SIG-M5 (cell line): Measurements from ENCODE around the gene TTLL8.
"Not testable (repeated sequence)": the region's sequence is repeated elsewhere in the genome, so short reads cannot be mapped to it uniquely, and the experiment has no call there.

ENCODE experiments used
- DNase-seq: peaks from one replicate; lab custom pipeline; 2025; lab: John Stamatoyannopoulos, UW

Gene TTLL8

DNA sequence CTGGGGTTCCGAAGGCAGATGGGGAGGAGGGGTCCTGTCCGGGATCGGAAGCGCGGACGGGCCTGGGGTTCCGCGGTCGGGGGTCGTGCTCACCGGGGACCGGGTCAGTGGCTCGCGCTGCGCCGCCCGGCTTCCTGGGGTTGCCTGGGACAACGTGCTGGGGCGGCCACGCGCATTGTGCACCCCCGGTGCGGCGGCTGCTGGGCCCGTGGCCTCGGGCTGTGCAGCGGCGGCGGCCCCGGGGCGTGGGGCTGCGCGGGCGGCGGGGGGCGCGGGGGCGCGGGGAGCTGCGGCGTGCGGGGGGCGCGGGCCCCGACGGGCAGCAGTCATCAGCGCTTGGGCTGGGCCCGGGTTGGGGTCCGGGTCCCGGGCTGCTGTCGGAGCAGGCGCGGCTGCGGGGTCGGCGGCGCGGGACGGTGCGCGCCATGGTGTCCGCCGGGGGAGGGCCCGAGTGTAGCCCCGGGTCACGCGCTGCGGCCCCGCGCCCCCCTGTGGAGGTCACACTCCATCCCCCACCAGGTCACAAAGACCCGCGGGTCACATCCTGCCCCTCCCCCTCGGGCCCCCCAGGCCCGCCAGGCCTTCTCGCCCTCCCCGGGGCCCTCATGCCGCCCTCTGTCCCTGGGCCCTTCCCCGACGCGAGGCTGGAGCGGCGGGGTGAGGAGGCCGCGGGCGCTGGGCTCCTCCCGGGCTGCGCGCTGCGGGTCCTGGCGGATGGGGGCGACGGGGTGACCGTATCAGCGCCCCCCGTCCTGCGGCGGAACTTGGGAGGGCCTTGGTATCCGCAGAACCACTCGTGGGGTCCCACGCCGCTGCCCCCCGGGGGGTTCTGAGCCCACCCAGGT, at the start of gene TTLL8:
TSS of gene TTLL8 (minus strand) at position 238 of the 845 bp plus-strand sequence.
- no peak for DNase-seq

DNA sequence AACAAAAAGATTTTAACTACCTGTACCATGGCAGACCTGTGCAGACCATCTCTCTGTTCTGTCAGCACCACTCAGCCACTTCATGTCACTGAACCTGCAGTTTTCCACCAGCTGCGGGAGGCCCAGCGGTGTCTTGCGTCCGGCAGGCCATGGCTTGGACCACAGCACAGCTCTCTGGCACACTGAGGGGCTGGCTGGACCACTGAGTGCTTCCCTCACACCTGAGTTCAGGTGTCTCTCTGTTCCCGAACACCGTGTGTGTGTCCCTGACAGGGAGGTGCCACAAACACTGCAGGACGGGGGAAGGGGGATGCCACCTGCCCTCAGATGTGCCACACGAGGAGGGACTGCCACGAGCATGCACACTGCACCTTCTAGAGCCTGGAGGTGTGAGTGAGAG, 49.4 kb upstream of the TTLL8 start:
- no peak for DNase-seq

DNA sequence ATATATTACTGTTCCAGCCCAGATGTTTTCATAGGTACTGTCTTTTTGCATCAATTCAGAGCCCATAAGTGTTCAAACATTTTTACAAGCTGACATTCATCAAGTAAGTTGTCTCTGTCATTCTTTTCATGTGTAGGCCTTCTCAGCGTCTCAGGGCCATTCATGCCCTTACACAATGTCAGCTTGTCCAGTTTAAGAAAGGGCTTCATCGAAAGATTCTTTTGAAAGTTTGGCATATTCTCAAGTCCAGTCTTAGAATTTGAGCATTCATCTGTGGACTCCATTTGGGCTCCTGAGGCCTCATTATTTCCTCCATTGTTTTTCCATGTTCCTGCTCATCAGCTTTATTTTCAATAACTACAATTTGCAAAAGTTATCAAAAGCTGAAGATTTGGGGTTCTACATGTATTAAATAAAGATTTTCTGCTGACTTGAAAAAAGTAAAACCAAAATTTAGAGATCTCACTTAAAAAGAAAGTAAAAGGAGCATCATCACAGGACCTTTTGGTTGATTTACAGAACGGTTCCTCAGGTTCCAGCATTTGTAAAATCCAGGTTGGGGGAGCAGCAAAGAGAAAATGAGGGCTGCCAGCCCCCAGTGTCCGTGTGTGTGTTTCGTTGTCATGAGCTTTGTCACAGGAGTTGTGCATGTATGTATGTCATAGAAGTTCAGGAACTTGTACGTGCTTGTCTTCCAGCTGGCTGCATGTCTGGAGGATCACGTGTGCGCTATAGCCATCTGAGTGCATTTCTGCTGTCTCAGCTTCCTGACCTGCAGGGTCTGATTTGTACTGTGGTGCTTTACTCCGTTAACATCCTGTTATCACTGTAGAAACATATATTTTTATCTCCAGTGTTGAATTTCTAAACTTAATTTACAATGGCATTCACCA, 47.4 kb upstream of the TTLL8 start:
- DNase-seq, result no peak

DNA sequence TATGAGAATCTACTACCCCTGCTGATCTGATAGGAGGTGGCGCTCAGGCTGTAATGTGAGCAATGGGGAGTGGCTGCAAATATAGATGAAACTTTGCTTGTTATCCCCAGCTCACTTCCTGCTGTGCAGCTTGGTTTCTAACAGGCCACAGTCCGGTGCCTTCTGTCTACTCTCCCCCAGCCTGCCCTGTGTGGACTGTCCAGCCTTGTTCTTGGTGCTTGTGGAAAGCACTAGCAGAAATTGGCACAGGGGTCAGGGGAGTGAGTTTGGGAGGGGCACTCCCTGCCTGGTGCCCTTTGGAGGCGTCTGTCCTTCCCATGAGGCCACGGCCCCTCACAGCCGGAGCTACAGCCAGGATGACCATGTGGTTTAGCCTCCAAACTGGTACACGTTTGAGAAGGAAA, 46.0 kb upstream of the TTLL8 start:
- DNase-seq, result no peak

DNA sequence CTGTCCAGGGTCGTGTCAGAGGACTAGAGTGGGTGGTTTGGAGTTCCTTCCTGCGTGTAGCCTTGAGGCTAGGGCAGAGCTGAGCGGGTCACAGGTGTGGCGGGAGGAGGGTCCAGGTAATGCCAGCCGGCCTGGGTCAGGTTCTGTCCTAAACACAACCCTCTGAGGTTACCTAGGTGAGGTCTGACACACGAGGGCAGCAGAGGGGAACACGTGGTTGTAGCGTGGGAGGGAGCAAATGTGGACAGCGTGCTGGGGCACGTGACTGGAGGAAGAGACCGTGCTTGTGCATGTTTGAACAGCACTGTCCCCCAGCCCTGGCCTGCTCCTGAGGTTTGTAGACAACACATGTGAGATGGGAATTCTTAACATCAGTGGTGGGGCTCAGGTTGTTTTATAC, 44.8 kb upstream of the TTLL8 start:
- no peak for DNase-seq

DNA sequence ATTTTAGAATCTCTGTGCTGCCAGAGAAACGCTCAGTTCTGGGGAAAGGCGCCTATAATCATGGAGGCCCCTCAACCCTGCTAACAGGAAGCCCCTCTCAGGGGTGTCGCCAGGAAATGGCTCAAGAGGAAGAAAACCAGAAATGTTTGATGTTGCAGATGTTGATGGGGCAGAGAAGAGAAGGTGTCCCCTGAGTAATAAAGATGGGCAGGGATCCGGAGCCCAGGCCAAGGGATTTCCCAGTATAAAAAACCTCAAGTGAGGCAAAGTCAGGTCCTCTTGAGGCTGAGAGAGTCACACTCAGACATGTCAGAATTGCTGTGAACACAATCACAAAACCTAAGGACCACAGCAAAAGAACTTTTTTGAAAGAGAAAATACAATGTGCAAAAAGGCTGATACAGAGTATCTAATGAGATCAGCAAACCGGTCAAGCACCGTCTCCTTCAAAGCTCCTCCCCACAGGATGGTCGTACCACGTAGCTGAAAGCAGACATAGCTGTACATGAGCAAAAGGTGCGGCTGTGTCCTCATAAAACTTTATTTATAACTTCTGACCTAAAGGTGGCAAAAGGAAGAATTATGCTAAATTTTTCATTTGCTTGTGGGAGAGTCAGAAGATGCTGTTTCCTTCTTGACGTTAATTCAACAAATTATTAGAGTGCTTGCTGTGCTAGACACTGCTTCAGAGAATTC, 43.9 kb upstream of the TTLL8 start:
- no peak for DNase-seq

DNA sequence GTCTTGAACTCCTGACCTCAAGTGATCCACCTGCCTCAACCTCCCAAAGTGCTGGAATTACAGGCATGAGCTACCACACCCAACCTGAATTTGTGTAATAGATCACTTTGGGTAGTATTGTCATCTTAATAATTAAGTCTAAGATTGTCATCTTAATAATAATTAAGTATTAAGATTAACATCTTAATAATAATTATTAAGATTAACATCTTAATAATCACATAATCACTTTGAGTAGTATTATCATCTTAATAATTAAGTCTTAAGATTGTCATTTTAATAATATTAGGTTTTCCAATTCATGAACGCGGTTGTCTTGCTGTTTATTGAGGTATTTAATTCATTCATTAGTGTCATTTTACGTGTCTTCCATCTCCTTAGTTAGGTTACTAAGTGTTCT, 40.0 kb upstream of the TTLL8 start:
- no peak for DNase-seq

DNA sequence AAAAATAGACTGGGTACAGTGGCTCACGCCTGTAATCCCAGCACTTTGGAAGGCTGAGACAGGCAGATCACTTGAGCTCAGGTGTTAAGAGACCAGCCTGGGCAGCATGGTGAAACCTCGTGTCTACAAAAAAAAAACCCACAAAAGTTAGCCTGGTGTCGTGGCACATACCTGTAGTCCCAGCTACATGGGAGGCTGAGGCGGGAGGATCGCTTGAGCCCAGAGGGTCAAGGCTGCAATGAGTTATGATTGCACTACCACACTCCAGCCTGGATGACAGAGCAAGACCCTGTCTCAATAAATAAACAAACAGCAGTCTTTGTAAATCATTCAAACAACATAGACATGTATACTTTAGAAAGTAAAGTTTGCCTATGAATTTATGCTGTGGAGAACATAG, 34.2 kb upstream of the TTLL8 start:
- no peak for DNase-seq

DNA sequence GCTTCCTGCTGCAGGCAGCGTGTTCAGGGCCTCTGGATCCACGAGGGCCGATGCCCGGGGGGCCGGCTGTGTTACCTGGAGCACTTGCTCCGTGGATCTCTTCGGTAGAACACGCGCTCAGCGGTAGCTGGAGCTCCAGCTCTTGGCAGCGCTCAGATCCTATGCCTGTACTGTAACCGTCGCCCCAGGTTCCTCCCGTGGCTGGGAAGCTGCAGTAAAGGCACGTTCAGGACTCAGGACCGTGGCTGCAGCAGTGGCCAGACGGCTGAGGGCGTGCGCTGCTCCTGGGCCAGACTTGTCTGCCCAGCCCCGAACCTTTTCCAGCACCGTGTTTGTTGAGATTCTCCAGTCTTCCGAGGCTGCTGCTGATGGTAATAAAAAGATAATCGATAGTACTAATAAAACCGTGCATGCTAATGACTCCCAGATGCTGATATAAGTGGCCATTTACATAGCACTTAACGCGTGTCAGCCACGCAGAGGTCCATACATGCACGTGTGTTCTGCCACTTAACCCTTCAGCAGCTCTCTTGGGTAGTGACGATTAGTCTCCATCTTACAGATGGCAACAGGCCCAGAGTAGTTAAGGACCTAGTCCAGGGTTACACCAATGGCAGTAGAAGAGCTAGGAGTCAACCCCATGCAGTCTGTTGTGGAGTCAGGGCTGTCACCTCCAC, 33.1 kb upstream of the TTLL8 start:
- DNase-seq, result no peak

DNA sequence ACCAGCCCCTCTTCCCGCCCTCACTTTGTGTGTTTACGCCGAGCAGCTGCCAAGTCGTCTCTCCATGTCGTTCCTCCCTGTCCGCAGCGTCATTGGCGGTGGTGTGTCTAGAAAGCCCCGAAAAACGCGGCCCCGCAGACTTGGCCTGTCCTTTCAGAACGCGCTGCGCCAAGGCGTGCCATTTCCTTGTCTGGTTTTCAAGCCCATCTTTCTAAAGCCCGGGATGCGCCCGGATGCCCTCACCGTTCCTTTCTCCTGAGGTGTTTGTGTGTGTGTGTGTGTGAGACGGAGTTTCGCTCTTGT, 32.3 kb upstream of the TTLL8 start:
- DNase-seq, result no peak

DNA sequence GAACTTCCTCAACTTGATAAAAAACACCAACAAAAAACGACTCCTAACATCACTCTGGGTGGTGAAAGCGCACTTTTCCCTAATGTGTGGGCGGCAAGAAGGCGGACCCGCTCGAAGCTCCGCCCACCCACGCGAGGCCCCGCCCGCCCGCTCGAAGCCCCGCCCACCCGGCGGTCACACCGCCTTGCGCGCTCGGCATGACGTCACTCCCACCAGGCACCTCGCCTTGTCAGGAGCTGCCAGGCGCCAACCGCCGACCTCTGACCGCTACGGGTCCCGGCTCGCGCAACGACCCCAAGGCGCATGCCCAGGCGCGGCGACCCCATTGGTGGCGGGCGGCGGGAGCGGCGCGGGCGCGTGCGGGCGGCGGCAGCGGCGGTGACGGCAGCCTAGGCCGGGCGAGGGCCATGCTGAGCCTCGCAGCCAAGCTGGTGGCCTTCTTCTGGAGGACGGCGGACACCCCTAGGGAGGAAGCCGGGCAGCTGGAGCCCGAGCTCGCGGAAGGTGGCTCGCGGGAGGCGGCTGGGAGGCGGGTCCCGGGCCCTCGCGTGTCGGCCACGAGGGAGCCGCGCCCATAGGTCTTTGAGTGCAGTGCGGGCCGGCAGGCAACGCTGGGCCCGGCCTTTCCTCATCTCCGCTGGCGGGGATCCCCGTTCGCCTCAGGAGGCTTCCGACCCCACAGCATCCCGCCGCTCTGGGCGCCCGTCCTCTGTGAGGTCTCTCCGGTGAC, 31.7 kb upstream of the TTLL8 start, which contains the start of gene MOV10L1:
TSS of gene MOV10L1 (plus strand) at position 325 of the 730 bp plus-strand sequence. CDS start at position 408, 83 bp downstream.
- DNase-seq, result no peak

DNA sequence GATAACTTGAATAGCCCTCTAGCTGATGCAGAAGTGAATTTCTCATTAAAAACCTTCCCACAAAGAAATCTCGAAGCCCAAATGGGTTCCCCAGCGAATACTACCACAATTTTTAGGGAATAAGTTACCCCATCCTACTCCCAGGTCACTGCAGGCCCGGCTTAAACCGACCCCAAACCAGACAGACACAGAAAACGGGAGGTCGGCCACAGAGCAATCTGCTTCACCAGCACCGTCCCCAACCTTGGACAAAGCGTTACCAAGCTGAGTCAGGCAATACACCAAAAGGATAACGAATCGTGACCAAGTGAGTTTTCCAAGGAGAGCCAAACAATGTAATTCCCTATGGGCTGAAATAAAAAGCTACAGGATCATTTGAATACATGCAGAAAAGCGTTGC, 31.1 kb upstream of the TTLL8 start:
- DNase-seq, result no peak

DNA sequence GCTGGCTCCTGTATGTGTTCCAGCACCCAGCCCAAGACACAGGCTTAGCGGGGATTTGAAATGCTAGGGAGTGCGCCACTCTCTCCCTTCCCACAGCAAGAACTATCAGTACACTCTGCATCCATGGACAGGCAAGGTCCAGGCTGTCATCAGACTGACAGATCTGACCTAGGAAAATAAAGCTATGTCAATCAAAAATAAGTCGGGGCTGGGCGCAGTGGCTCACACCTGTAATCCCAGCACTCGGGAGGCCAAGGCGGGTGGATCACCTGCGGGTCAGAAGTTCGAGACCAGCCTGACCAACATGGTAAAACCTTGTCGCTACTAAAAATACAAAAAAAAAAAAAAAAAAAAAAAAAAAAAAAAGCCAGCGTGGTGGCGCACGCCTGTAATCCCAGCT, 30.0 kb upstream of the TTLL8 start:
- DNase-seq, result no peak

DNA sequence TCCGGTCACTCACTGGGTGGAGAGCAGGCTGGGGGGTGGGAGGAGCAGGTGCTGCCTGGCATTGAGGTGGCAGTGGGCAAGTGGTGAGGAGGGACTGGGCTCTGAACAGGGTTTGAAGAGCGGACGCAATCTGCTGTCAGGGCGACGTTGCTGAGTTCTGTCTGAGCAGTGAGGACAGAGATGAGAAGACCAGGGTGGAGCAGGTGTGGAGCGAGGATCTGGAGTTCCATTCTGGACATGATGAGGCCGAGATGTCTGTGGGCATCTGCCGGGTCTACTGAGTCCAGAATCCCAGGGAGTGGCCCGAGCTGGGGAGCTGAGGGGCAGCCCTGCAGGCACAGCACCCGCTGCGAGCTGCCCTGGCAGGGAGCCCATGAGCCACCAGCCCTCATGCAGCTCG, 29.5 kb upstream of the TTLL8 start:
- no peak for DNase-seq

DNA sequence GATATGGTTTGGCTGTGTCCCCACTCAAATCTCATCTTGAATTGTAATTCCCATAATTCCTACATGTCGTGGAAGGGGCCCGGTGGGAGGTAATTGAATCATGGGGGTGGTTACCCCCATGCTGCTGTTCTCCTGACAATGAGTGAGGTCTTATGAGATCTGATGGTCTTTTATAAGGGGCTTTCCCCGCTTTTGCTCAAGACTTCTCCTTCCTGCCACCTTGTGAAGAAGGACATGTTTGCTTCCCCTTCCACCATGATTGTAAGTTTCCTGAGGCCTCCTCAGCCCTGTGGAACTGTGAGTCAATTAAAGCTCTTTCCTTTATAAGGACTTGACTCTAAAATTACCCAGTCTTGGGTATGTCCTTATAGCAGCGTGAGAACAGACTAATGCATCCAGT, 28.9 kb upstream of the TTLL8 start:
- not testable (repeated sequence) for DNase-seq

DNA sequence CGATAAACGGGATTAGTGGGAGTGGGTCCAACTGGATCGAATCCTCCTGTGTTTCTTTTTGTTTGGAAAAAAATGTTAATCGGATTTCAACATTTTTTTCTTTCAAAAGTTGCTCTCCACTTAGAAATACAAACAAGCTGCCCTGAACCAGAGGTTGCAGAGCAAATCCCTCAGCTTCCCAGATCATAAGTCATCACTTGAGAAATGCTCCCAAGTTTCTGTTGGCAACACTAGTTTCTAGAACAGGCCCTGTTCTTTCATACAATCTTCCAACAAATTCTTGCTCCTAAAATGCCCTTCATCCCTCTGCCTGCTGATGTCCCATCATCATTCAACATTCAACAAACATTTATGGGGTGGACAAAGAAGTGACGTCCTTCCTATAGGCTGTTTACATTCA, 28.4 kb upstream of the TTLL8 start:
- no peak for DNase-seq

DNA sequence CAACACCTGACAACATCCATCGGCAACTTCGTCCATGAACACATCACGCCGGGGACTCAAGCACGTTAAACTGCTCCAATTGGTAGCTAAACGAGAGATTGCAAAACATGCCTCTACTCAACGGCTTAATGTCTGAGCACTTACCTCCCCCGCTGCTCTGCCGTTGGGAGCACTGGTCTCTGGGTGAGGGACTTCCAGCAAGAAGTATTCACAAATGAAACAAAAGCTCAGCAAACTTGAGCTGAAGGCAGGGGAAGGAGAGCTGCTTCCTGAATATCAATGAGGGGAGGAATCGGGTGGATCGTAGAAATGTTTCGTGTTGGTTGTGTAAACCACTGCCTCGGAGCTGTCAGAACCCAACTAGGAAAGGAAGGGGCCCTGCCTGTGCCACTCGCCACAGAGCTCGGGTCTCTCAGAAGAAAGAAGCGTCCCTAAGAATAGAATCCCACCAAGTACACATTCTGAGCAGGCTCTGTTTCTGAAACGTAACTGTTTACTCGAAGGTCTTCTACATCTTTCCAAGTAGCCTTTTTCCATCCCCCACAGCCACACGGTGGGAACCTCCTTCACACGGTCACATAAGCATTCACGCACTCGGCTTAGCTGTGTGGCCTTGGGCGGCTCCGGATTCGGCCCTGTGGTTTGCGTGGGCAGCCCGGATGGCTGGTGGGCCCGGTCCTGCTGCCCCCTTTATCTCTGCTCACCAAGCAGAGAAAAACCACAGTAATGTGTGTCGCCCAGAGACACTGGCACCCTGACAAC, 27.3 kb upstream of the TTLL8 start, which contains the start of gene MLC1:
TSS of gene MLC1 (minus strand) at position 216 of the 762 bp plus-strand sequence. CDS start 524 bp downstream, outside the sequence.
- peak; percentile 92 for DNase-seq

DNA sequence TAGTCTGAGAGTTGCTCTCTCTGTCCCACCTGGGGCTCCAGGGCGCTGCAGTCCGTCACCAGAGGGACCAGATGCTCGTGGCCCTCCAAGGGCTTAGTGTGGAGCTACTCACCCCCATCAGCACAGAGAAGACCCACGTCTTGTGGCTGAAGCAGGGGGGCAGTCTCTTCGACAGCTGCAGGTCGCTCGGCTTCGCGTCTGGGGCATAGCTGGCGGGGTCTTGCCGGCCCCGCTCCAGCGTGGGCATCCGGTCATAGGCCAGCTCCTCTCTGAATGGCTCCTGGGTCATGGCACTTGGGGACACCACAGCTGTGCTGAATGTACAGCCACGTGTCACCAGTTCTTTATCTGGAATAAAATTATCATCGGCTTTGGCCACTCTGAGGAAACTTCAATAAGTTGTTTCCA, 26.5 kb upstream of the TTLL8 start:
- DNase-seq, result no peak

DNA sequence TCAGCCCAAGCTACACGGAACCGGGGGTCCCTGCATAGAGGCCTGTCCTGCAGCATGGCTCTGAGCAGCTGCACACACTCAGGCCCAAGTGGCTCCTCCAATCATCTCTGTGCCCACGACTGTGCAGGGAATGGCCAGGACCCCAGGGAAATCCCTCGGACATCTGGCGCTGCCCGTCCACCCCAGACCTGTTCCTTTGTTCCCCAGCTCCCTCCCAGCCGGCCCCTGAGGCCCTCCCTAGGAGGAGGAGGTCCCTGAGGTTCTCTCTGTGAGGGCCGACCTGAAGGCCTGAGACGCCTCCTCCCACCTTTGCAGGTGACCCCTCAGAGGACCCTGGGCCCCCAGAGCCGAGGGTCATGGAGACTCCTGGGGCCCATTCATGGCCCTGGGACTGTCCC, 26.0 kb upstream of the TTLL8 start:
- DNase-seq, result no peak

DNA sequence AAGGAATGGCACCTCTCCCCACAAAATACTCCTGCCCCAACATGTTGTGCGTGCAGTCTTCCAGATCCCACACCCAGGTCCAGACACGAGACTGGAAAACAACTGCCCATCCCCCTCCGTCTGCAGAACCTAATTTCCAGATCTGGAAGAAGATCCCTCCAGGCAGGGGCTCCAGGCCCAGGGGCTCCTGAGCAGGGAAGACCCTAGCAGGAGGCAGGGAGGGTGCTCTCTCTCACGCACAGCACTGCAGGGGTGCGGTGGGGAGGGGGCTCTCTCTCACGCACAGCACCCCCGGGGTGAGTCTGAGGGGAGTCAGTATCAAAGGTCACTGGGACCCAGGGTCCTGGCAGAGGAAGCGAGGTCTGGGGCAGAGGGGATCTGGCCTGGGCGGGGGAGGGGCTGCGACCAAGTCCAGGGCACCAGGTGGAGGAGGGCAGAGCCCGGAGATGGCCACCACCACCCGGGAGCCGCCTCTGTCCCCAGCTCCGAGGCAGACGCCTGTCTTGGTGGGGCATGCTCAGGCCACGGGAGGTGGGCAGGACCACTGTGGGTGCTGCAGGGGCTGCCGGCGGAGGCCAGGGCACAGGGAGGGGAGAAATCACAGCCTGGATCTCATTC, 25.5 kb upstream of the TTLL8 start:
- DNase-seq, result no peak
